ENCODE data around the gene CNTNAP2. TPM values are rescaled to one million over a fixed set of nuclear protein-coding genes. Genes with fewer than 3 reads are reported as not detected.
"Not testable (repeated sequence)": the region's sequence is repeated elsewhere in the genome, so short reads cannot be mapped to it uniquely, and the experiment has no call there.

Gene CNTNAP2
- total RNA-seq, 1 donor: 1.0 TPM

DNA sequence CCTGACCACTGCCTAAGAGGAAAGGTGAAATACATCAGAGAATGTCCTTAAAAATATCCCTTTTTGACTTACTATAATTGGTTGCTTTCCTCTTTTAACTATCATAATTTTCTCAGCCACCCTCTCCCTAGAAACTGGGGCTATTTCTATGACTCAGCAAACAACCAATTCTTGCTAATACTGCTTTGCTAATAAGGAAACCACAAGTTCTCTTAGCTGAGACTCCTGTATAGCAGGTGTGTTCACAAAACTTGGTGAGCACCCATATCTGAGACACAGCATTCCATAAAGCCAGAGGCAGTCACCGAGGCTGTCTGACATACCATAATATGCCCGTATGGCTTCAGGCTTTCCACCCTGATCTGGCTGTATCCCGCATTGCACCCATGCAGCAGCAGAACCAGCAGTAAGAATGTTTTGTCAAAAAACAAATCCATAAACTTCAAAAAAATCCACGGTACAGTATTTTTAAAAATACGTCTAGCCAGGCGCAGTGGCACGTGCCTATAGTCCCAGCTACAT is 2282.3 kb downstream of the CNTNAP2 start:
- Histone ChIP-seq H3K4me1 (ENCODE audit: insufficient read depth, low read length) (no peaks in the 10 kb centered on the region), H3K4me3 (ENCODE audit: low read length) (no peak overlapping the region), H3K9me3 (ENCODE audit: low read depth, low read length) (no peaks in the 10 kb centered on the region), H3K27me3 (ENCODE audit: insufficient read depth, low read length) (peaks cover 5% of the 10 kb centered on the region)

- H3K4me1 ChIP-seq (ENCODE audit: insufficient read depth, low read length): no peaks in the 10 kb centered on the region
- no peak overlapping the region for H3K4me3 ChIP-seq (ENCODE audit: low read length)
- no peaks in the 10 kb centered on the region for H3K9me3 ChIP-seq (ENCODE audit: low read depth, low read length)
- peaks cover 5% of the 10 kb centered on the region for H3K27me3 ChIP-seq (ENCODE audit: insufficient read depth, low read length)
Observed at GRCh38 chr7:148400101-148400500, 2283.5 kb downstream of the CNTNAP2 start.

GRCh38 chr7:148402159-148402558 is 2285.6 kb downstream of the CNTNAP2 start:
- H3K9me3 ChIP-seq (ENCODE audit: low read depth, low read length): no peaks in the 10 kb centered on the region
- H3K4me1 ChIP-seq (ENCODE audit: insufficient read depth, low read length): no peaks in the 10 kb centered on the region

GRCh38 chr7:148403466-148403993 is 2286.9 kb downstream of the CNTNAP2 start:
- Histone ChIP-seq H3K4me3 (ENCODE audit: low read length) (no peak overlapping the region), H3K27me3 (ENCODE audit: insufficient read depth, low read length) (peaks cover 2% of the 10 kb centered on the region), H3K9me3 (ENCODE audit: low read depth, low read length) (no peaks in the 10 kb centered on the region), H3K4me1 (ENCODE audit: insufficient read depth, low read length) (no peaks in the 10 kb centered on the region)

More at GRCh38 chr7:148402159-148402558, 2285.6 kb downstream of the CNTNAP2 start:
- Histone ChIP-seq H3K4me3 (ENCODE audit: low read length) (no peak overlapping the region), H3K27me3 (ENCODE audit: insufficient read depth, low read length) (peaks cover 5% of the 10 kb centered on the region)

DNA sequence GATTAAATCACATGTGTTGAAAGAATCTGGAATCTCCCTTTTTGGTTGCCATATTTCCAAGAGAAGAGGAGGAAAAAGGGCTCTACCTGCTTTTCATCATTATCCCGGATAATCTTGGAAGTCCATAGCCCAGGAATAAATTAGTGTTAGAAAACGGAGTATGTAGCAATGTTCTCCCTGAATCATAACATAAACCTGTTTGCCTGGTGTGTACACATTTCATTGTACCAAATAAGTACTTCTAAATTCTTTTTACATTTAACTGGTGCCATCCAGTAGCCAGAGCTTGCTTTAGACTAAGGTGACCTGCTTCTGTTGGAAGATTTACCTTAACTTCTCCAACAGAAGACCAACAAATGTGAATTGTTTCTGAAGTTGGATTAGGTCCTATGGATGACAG is 2291.7 kb downstream of the CNTNAP2 start:
- no peaks in the 10 kb centered on the region for H3K27me3 ChIP-seq (ENCODE audit: insufficient read depth, low read length)
- H3K4me3 ChIP-seq (ENCODE audit: low read length): no peak overlapping the region
- H3K4me1 ChIP-seq (ENCODE audit: insufficient read depth, low read length): no peaks in the 10 kb centered on the region
- H3K9me3 ChIP-seq (ENCODE audit: low read depth, low read length): no peaks in the 10 kb centered on the region

DNA sequence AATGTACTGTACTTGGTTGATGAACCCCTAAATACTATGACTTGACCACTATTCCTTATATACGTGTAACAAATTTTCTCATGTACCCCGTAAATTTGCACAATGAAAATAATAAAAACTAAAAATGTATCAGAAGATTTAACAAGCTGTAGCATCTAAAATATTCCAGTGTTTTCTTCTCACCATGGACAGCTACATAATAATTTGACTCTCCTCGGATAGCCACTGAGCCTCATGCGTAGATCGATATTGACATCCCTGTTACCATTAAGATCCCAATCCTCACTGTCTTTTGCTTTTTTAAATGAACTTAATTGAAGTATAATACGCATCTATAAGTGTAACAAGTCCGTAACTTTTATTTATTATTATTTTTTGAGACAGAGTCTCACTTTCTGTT is 2294.3 kb downstream of the CNTNAP2 start:
- H3K4me3 ChIP-seq (ENCODE audit: low read length): no peak overlapping the region
- H3K4me1 ChIP-seq (ENCODE audit: insufficient read depth, low read length): no peaks in the 10 kb centered on the region
- H3K9me3 ChIP-seq (ENCODE audit: low read depth, low read length): no peaks in the 10 kb centered on the region
- no peaks in the 10 kb centered on the region for H3K27me3 ChIP-seq (ENCODE audit: insufficient read depth, low read length)

GRCh38 chr7:148412691-148413090 is 2296.1 kb downstream of the CNTNAP2 start:
- no peaks in the 10 kb centered on the region for H3K4me1 ChIP-seq (ENCODE audit: insufficient read depth, low read length)
- no peak overlapping the region for H3K4me3 ChIP-seq (ENCODE audit: low read length)
- H3K27me3 ChIP-seq (ENCODE audit: insufficient read depth, low read length): no peaks in the 10 kb centered on the region
- H3K9me3 ChIP-seq (ENCODE audit: low read depth, low read length): no peaks in the 10 kb centered on the region

- no peaks in the 10 kb centered on the region for H3K9me3 ChIP-seq (ENCODE audit: low read depth, low read length)
- no peak overlapping the region for H3K4me3 ChIP-seq (ENCODE audit: low read length)
- H3K27me3 ChIP-seq (ENCODE audit: insufficient read depth, low read length): no peaks in the 10 kb centered on the region
- no peaks in the 10 kb centered on the region for H3K4me1 ChIP-seq (ENCODE audit: insufficient read depth, low read length)
Observed at GRCh38 chr7:148419856-148420832, 2303.5 kb downstream of the CNTNAP2 start.

DNA sequence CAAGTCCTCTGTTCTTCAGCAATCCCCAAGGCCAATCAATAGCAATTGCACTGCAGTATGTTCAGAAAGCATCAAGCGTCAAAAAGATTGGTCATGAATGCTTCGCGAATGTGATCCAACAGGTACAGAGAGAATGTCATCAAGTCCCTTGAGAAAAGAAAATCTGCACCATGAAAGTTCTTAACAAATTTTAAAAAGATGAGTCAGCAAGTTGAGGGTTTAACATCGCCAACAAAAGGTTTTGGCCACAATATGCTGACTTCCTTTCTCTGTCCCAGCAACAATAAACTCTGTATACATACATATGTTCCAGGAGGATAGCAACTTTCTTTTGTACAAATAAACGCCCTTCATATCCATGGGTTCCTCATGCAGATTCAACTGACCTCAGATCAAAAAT is 2305.4 kb downstream of the CNTNAP2 start:
- Histone ChIP-seq H3K9me3 (ENCODE audit: low read depth, low read length) (no peaks in the 10 kb centered on the region), H3K27me3 (ENCODE audit: insufficient read depth, low read length) (no peaks in the 10 kb centered on the region), H3K4me3 (ENCODE audit: low read length) (no peak overlapping the region), H3K4me1 (ENCODE audit: insufficient read depth, low read length) (no peaks in the 10 kb centered on the region)

- not testable (repeated sequence) for H3K4me1 ChIP-seq (ENCODE audit: insufficient read depth, low read length); H3K4me3 ChIP-seq (ENCODE audit: low read length); H3K27me3 ChIP-seq (ENCODE audit: insufficient read depth, low read length); H3K9me3 ChIP-seq (ENCODE audit: low read depth, low read length)
Observed at GRCh38 chr7:148426393-148426792, 2309.8 kb downstream of the CNTNAP2 start.

- H3K4me3 ChIP-seq (ENCODE audit: low read length); H3K9me3 ChIP-seq (ENCODE audit: low read depth, low read length); H3K4me1 ChIP-seq (ENCODE audit: insufficient read depth, low read length); H3K27me3 ChIP-seq (ENCODE audit: insufficient read depth, low read length): not testable (repeated sequence)
Observed at GRCh38 chr7:148430690-148431089, 2314.1 kb downstream of the CNTNAP2 start.

DNA sequence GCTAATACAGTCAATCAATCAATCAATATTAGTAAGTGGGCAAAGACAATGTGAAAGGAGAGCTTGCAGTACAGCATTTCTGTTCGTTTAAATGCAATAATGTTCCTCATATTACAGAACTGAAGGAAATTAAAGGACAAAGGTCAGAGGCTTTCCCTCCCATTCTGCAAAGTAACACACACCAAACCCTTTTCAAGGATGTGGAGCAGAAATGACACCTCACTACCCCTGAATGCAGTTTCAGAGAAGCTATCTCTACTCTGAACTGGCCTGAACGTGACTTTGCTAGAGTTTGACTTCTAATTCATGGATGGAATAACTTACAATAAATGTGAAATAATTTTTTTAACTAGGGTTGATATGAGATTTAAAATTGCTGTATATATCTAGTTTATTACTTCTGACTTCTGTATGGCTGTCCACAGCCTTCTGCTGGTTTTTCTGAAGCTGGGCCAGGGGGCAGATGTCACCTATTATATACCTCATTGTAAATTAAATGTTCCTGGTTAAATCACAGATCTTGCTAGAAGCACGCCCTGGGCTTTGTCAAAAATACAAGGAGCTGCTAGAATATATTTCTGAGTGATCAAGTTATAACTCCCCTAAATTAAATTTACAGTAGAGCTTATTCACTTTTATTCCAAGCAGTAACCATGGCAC is 2317.1 kb downstream of the CNTNAP2 start:
- Histone ChIP-seq H3K27me3 (ENCODE audit: insufficient read depth, low read length) (no peaks in the 10 kb centered on the region), H3K9me3 (ENCODE audit: low read depth, low read length) (no peaks in the 10 kb centered on the region), H3K4me1 (ENCODE audit: insufficient read depth, low read length) (no peaks in the 10 kb centered on the region), H3K4me3 (ENCODE audit: low read length) (no peak overlapping the region)

- Histone ChIP-seq H3K9me3 (ENCODE audit: low read depth, low read length) (no peaks in the 10 kb centered on the region), H3K27me3 (ENCODE audit: insufficient read depth, low read length) (no peaks in the 10 kb centered on the region), H3K4me1 (ENCODE audit: insufficient read depth, low read length) (no peaks in the 10 kb centered on the region), H3K4me3 (ENCODE audit: low read length) (no peak overlapping the region)
Observed at GRCh38 chr7:148434181-148434757, 2317.7 kb downstream of the CNTNAP2 start.

- Histone ChIP-seq H3K4me1 (ENCODE audit: insufficient read depth, low read length) (no peaks in the 10 kb centered on the region), H3K27me3 (ENCODE audit: insufficient read depth, low read length) (no peaks in the 10 kb centered on the region), H3K9me3 (ENCODE audit: low read depth, low read length) (no peaks in the 10 kb centered on the region), H3K4me3 (ENCODE audit: low read length) (no peak overlapping the region)
Observed at GRCh38 chr7:148434887-148435286, 2318.3 kb downstream of the CNTNAP2 start.

DNA sequence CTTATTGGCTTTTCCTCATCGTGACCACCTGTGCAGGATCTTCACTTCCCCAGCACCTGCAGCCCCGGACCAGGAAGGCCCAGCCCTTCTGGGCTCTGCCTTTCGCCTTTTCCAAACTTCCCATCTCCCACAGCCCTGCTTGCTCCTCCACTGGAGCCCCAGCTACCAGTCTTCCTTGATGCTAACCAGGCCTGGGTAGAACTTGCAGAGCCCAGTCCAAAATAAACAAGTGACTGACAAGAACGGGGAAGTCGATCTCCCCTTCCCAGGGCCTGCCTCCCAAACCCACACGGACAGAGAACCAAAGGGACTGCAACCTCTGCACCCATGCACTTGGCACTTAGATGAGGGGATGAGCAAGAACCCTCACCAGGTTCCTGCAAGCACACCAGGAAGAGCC is 2319.1 kb downstream of the CNTNAP2 start:
- H3K4me1 ChIP-seq (ENCODE audit: insufficient read depth, low read length): no peaks in the 10 kb centered on the region
- H3K4me3 ChIP-seq (ENCODE audit: low read length): no peak overlapping the region
- no peaks in the 10 kb centered on the region for H3K9me3 ChIP-seq (ENCODE audit: low read depth, low read length)
- no peaks in the 10 kb centered on the region for H3K27me3 ChIP-seq (ENCODE audit: insufficient read depth, low read length)
